HG03280 (cell line): ENCODE results near the gene ITCH.
A peak's percentile ranks its signal among the peaks of the same experiment; 100 is the strongest.
"Not testable (repeated sequence)": the region's sequence is repeated elsewhere in the genome, so short reads cannot be mapped to it uniquely, and the experiment has no call there.

Experiments used
- ATAC-seq: cut with Tn5 transposase; IDR thresholded peaks from one replicate; pipeline ENCODE4 v1.9.1; 2021; ENCODE audit warnings: mild to moderate bottlenecking, moderate library complexity; ENCODE audit not compliant: unreplicated experiment

Gene ITCH

DNA sequence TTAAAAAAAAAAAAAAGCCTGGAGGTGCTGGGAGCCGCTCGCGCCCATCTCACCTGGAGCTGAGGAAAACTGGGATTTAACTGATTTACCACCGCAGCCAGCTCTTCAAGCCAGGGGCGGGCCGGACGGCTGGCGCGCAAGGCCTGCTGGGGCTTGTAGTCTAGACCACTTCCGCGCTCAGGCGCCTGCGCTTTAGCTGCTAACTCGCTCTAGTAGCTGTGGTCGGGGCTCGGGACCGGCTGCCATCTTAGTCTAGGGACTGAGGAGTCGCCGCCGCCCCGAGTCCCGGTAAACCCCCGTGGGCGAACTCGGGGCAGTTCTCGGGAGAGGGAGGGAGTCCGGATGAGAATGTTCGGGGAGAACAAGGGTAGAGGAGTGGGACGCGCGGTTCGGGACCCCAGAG is at the start of gene ITCH:
Gene ITCH, plus strand, starts transcription at position 212 of the 403 bp plus-strand sequence. CDS start 30,539 bp downstream, outside the sequence.
- ATAC-seq: peak; percentile 95

GRCh38 chr20:34315236-34315635 is 47.8 kb upstream of the ITCH start:
- no peak for ATAC-seq

GRCh38 chr20:34316196-34316814 is 46.8 kb upstream of the ITCH start:
- ATAC-seq: no peak

- ATAC-seq: no peak
Measured at GRCh38 chr20:34318609-34319443, 44.2 kb upstream of the ITCH start.

DNA sequence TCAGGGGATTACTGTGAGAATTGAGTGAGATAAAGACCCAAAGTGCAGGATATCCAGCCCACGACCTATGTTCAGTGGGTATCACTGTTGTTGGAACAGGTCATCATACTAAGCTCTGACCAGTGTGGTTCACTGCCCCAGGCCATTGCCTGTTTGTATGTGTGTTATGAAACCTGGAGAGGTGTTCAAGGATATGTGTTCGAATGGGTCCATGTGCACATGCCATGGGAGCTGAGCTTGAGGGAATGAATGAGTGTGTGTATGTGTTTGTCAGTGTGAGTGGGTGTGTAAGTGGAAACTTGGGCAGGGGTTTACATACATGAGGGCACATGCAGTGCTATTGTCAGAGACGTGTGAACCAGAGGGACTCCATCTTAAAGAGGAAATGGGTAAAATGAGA is 42.2 kb upstream of the ITCH start:
- no peak for ATAC-seq

DNA sequence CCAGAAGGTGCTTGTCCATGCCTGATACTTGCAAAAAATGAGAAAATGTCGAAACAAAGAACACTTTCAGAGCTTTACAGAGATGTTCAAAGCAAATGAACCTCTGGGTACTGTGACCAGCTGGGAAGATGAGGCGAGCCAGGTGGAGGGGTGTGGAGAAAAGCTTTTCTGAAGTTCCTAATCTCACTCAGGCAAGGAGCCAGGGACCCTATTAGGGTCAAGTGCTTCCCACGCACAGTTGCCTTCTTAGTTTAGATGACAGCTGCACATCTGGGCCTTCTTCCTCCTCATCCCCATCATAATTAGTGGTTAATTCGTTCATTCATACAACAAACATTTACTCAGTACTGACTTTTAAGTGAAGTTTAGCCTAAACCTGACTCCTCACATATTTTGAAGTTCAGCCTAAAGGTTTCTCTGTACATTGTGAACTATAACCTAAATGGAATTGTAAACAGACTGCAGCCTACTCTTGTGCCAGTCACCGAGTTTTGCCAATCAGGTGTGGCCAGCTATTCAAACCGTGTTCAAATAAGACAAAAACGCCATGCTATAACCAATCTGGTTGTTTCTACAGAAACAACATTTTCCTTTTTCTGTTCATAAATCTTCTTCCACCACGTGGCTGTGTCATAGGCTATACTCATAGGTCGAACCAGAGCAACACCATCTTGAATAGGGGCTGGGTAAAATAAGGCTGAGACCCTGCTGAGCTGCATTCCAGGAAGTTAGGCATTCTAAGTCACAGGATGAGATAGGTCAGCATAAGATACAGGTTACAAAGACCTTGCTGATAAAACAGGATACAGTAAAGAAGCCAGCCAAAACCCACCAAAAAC is 40.6 kb upstream of the ITCH start:
- ATAC-seq: no peak

DNA sequence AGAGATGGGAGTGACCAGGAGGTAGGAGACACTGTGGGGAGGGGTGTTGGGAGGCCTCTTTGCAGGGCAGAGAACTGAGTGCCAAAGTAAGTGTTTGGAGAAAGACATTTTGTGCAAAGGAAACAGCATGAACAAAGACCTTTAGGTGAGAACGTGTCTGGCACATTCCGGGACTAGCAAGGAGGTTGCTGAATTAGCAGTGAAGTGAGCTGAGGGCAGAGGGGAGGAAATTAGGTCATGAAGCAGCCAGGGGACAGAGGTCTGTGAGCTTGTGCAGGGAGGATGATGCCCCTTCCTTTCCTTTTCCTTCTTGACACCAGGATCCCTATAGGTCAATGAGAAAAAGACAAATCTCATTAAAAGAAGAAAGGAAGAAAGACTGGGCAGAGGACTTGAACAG is 38.5 kb upstream of the ITCH start:
- ATAC-seq: no peak

- ATAC-seq: not testable (repeated sequence)
Measured at GRCh38 chr20:34328207-34328606, 34.9 kb upstream of the ITCH start.

GRCh38 chr20:34328928-34329677 is 34.0 kb upstream of the ITCH start:
- no peak for ATAC-seq

GRCh38 chr20:34330861-34331544 is 32.1 kb upstream of the ITCH start:
- not testable (repeated sequence) for ATAC-seq

DNA sequence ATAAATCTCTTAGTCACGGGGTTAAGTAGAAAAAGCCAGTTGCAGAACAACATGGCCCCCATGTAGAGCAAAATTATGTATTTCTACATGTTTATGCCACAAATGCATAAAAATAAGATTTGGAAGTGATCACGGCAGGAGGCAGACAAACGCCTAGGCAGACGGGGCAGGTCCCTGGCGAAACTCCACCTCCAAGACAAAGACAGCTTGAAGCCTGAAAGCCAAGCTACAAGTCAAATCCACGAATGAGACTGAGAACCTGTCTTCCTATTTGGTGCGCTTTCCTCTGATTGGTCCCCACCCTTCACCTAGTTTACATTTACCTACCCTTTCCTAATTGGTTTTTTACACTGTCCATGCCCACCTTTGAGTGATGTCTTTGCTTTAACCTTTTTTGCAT is 31.2 kb upstream of the ITCH start:
- no peak for ATAC-seq

DNA sequence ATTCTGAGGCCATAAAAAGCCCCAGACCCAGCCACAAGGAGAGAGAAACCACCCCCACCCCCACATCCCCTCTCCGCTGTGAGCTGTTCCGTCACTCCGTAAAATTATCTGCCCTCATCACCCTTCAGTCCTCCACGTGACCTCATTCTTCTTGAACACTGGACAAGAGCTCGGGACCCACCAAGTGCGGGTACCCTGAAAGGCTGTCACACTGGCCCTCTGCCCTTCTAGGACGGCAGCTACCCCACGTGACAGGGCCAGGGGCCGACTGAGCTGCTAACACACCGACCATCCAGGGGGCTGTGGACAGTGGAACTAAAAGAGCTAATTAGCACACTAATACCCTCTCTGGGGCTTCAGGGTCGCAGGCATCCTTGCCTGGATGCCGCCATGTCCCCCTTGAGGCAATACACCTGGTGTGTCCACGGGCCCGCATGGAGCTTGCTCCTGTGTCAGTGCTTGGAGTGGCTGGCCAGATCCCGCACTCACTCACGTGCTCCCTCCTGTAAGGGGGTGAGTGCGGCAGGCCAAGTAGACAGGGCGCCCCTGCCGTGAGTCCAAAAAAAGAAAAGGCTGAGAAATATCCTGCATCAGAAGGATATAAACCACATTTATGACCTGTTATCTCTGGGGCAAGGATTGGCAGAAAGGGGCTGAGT is 30.7 kb upstream of the ITCH start:
- no peak for ATAC-seq

GRCh38 chr20:34333786-34334185 is 29.3 kb upstream of the ITCH start:
- ATAC-seq: no peak

- ATAC-seq: no peak
Measured at GRCh38 chr20:34334654-34335407, 28.2 kb upstream of the ITCH start.

GRCh38 chr20:34337544-34337943 is 25.5 kb upstream of the ITCH start:
- ATAC-seq: no peak

DNA sequence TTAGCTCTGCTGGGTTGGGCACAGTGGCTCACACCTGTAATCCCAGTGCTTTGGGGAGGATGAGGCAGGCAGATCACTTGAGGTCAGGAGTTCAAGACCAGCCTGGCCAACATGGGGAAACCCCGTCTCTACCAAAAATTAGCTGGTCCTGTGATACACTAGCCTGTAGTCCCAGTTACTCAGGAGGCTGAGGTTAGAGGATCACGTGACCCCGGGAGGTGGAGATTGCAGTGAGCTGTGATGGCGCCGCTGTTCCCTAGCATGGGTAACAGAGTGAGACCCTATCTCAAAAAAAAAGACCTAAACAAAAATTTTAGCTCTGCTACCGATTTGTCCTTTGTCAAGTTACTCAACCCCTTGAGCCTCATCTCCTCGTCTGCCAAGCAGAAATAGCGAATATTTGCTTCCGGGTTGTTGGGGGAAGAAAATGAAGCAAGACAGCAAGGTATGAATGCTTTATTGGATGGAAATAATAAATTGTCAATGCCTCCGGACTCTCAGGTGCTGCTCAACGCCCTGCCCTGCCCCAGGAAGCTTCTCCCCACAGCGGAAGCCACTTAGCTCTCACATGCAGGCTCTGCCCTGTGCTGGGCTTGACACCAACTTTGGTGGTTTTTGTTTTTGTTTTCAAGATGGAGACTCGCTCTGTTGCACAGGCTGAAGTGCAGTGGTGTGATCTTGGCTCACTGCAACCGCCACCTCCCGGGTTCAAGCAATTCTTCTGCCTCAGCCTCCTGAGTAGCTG is 24.9 kb upstream of the ITCH start:
- ATAC-seq: no peak

GRCh38 chr20:34340726-34341125 is 22.3 kb upstream of the ITCH start:
- ATAC-seq: not testable (repeated sequence)

- ATAC-seq: not testable (repeated sequence)
Measured at GRCh38 chr20:34341199-34341598, 21.9 kb upstream of the ITCH start.
